IMR-90 (cell line): ENCODE results near the gene S100A13. TPM values are rescaled to one million over a fixed set of nuclear protein-coding genes. Genes with fewer than 3 reads are reported as not detected.

Source experiments
- ATAC-seq: fragments of 200-7000 bp; cut with Tn5 transposase; 2 replicates; pipeline ENCODE4 v1.9.1; 2020; ENCODE audit warnings: low read depth, mild to moderate bottlenecking, moderate library complexity
- BruUV-seq: library from RNA; stranded (reverse); fragments of 400-500 nt; replicated peaks from 2 replicates; lab custom pipeline; 2021; lab: Mats Ljungman, UMichigan
- CTCF ChIA-PET: fragments of 300-600 bp; formaldehyde crosslinking; extraction: SDS; loops from one replicate; lab custom pipeline; 2021; ENCODE audit warnings: antibody characterized with exemption; lab: Yijun Ruan, JAX
- POLR2A ChIA-PET: fragments of 300-600 bp; sonication (Branson Sonifier 250); formaldehyde crosslinking; loops from one replicate; lab custom pipeline; 2022; ENCODE audit warnings: antibody characterized with exemption; ENCODE audit not compliant: unreplicated experiment; lab: Charles Lee
- DNase-seq: peaks from one replicate; pipeline ENCODE4 v3.0.0; 2013
- H2AFZ ChIP-seq: replicated peaks from 2 replicates; pipeline ENCODE3; 2013; ENCODE audit warnings: low read length, mild to moderate bottlenecking; ENCODE audit not compliant: poor library complexity
- H2AK5ac ChIP-seq: 2 replicates; pipeline ENCODE4 v1.6.1; 2013; ENCODE audit warnings: low read depth, low read length, inconsistent platforms
- H2AK9ac ChIP-seq: replicated peaks from 2 replicates; pipeline ENCODE3; 2013; ENCODE audit warnings: mild to moderate bottlenecking, low read depth, low read length, moderate library complexity; ENCODE audit not compliant: poor library complexity
- H2BK120ac ChIP-seq: 2 replicates; pipeline ENCODE4 v1.6.1; 2013; ENCODE audit warnings: low read depth, low read length, inconsistent platforms
- H2BK15ac ChIP-seq: 3 replicates; pipeline ENCODE4 v1.6.1; 2013; ENCODE audit warnings: low read depth, low read length, inconsistent platforms
- H2BK20ac ChIP-seq: 2 replicates; pipeline ENCODE4 v1.6.1; 2013; ENCODE audit warnings: low read depth, mild to moderate bottlenecking, inconsistent platforms, low read length, moderate library complexity
- H2BK5ac ChIP-seq: 2 replicates; pipeline ENCODE4 v1.6.1; 2013; ENCODE audit warnings: mild to moderate bottlenecking, low read depth, low read length, inconsistent platforms; ENCODE audit not compliant: poor library complexity, severe bottlenecking
- H3K14ac ChIP-seq: replicated peaks from 2 replicates; pipeline ENCODE4 v1.6.1; 2013; ENCODE audit warnings: low read depth, low read length, inconsistent platforms
- H3K18ac ChIP-seq: 2 replicates; pipeline ENCODE4 v1.6.1; 2013; ENCODE audit warnings: low read depth, low read length, control low read depth
- H3K23ac ChIP-seq: 2 replicates; pipeline ENCODE4 v1.6.1; 2013; ENCODE audit warnings: low read depth, low read length, inconsistent platforms
- H3K27ac ChIP-seq: 2 replicates; pipeline ENCODE4 v1.5.1; 2013; ENCODE audit warnings: mild to moderate bottlenecking, control low read depth, low read length; ENCODE audit not compliant: insufficient read depth
- H3K27me3 ChIP-seq: 2 replicates; pipeline ENCODE4 v1.6.1; 2013; ENCODE audit warnings: low read length; ENCODE audit not compliant: control insufficient read depth, insufficient read depth
- H3K36me3 ChIP-seq: 2 replicates; pipeline ENCODE4 v1.6.1; 2013; ENCODE audit warnings: low read length, mixed read lengths; ENCODE audit not compliant: control insufficient read depth, insufficient read depth
- H3K4ac ChIP-seq: 2 replicates; pipeline ENCODE4 v1.6.1; 2013; ENCODE audit warnings: low read depth, low read length, inconsistent platforms
- H3K4me1 ChIP-seq: 2 replicates; pipeline ENCODE4 v1.6.1; 2013; ENCODE audit warnings: low read length, mixed read lengths; ENCODE audit not compliant: control insufficient read depth, insufficient read depth
- H3K4me2 ChIP-seq: 2 replicates; pipeline ENCODE4 v1.6.1; 2013; ENCODE audit warnings: low read depth, mild to moderate bottlenecking, control low read depth, low read length, moderate library complexity
- H3K4me3 ChIP-seq: 2 replicates; pipeline ENCODE4 v1.5.1; 2013; ENCODE audit warnings: low read depth, mild to moderate bottlenecking, control low read depth, low read length, moderate library complexity; ENCODE audit not compliant: insufficient read depth
- H3K56ac ChIP-seq: 2 replicates; pipeline ENCODE4 v1.6.1; 2013; ENCODE audit warnings: low read length, inconsistent platforms; ENCODE audit not compliant: insufficient read depth; ENCODE audit errors: extremely low read depth
- H3K79me1 ChIP-seq, 2 experiments: 2 replicates each; pipeline ENCODE4 v1.6.1; 2013; ENCODE audit warnings: low read length in 2 of 2, inconsistent platforms in 1 of 2, low read depth in 1 of 2
- H3K9ac ChIP-seq: 2 replicates; pipeline ENCODE4 v1.6.1; 2013; ENCODE audit warnings: low read depth, low read length, control low read depth
- H3K9me1 ChIP-seq: 2 replicates; pipeline ENCODE4 v1.6.1; 2013; ENCODE audit warnings: low read length, inconsistent platforms; ENCODE audit not compliant: insufficient read depth
- H3K9me3 ChIP-seq: 2 replicates; pipeline ENCODE4 v1.6.1; 2013; ENCODE audit warnings: low read length; ENCODE audit not compliant: control insufficient read depth, insufficient read depth
- H4K20me1 ChIP-seq: 2 replicates; pipeline ENCODE4 v1.6.1; 2013; ENCODE audit warnings: low read length, inconsistent platforms; ENCODE audit not compliant: insufficient read depth
- H4K5ac ChIP-seq: 2 replicates; pipeline ENCODE4 v1.6.1; 2013; ENCODE audit warnings: mild to moderate bottlenecking, low read depth, low read length, control low read depth
- H4K8ac ChIP-seq, 2 experiments: 2 replicates each; pipeline ENCODE4 v1.6.1; 2013; ENCODE audit warnings: low read depth in 2 of 2, low read length in 2 of 2, control low read depth in 1 of 2, inconsistent platforms in 1 of 2
- H4K91ac ChIP-seq: 2 replicates; pipeline ENCODE4 v1.6.1; 2013; ENCODE audit warnings: low read depth, low read length, inconsistent platforms; ENCODE audit not compliant: insufficient read depth
- BHLHE40 ChIP-seq: fragments of 150-350 bp; IDR thresholded peaks from 2 replicates; pipeline ENCODE4 v1.6.1; 2016; ENCODE audit warnings: mild to moderate bottlenecking, low read depth, low read length
- CEBPB ChIP-seq: IDR thresholded peaks from 2 replicates; pipeline ENCODE4 v1.6.1; 2012; ENCODE audit warnings: low read depth, low read length, improper control_type of control experiment
- CHD1 ChIP-seq: IDR thresholded peaks from 2 replicates; pipeline ENCODE4 v1.6.1; 2012; ENCODE audit warnings: low read depth, low read length, improper control_type of control experiment
- ELK1 ChIP-seq: fragments of 150-350 bp; IDR thresholded peaks from 2 replicates; pipeline ENCODE4 v1.6.1; 2016; ENCODE audit warnings: low read depth, mild to moderate bottlenecking, low read length, moderate library complexity, borderline replicate concordance
- FOS ChIP-seq: fragments of 150-350 bp; IDR thresholded peaks from 2 replicates; pipeline ENCODE4 v1.6.1; 2016; ENCODE audit warnings: low read depth, low read length
- NFE2L2 ChIP-seq: fragments of 150-350 bp; IDR thresholded peaks from 2 replicates; pipeline ENCODE4 v1.6.1; 2016; ENCODE audit warnings: low read depth, mild to moderate bottlenecking, low read length
- POLR2A ChIP-seq: IDR thresholded peaks from 2 replicates; pipeline ENCODE4 v1.6.1; 2012; ENCODE audit warnings: mild to moderate bottlenecking, low read depth, low read length
- RAD21 ChIP-seq: IDR thresholded peaks from 2 replicates; pipeline ENCODE4 v1.6.1; 2012; ENCODE audit warnings: low read length, improper control_type of control experiment
- RCOR1 ChIP-seq: IDR thresholded peaks from 2 replicates; pipeline ENCODE4 v1.6.1; 2012; ENCODE audit warnings: mild to moderate bottlenecking, low read length, improper control_type of control experiment; ENCODE audit not compliant: insufficient replicate concordance
- RFX5 ChIP-seq: IDR thresholded peaks from 2 replicates; pipeline ENCODE4 v1.8.0; 2012; ENCODE audit warnings: low read depth, mild to moderate bottlenecking, low read length, moderate library complexity
- WGBS, 2 experiments: methylation state at CpG; one replicate each; pipeline versions ENCODE4 v1.1.5 to v1.1.7; 2013; ENCODE audit warnings: missing lambda C conversion rate in 2 of 2; ENCODE audit not compliant: insufficient read length in 1 of 2; ENCODE audit errors: extremely low coverage in 2 of 2; 5-methylcytosine and 5-hydroxymethylcytosine counted together
- dilution Hi-C: fragments of 300-500 bp; cut with HindIII; formaldehyde crosslinking; loops from one replicate; pipeline ENCODE4 v1.14.3; 2018; ENCODE audit warnings: low sequenced_read_pairs; ENCODE audit not compliant: unreplicated experiment
- in situ Hi-C: fragments of 300-500 bp; cut with MboI; formaldehyde crosslinking; loops from 3 replicates; pipeline ENCODE4 v1.14.3; 2019; ENCODE audit warnings: low sequenced_read_pairs, inconsistent platforms, mixed read lengths
- intact Hi-C: fragments of 100-400 bp; cut with micrococcal nuclease; formaldehyde crosslinking; loops from 2 replicates; pipeline ENCODE4 v1.10.0; 2022
- polyA plus RNA-seq, 3 experiments: library from polyadenylated mRNA; depleted of rRNA; stranded (reverse); fragments of >200 nt; gene quantifications; 2 replicates each; pipeline ENCODE4 v1.2.3, GENCODE V29; 2012; ENCODE audit warnings: low replicate concordance in 1 of 3
- total RNA-seq: library from RNA; depleted of rRNA; stranded (reverse); fragments of >200 nt; gene quantifications from 2 replicates; pipeline ENCODE4 v1.2.3, GENCODE V29; 2012

S100A13 gene
- total and polyA plus RNA-seq, 2 of the 4 experiments (the other 2 are of a cell fraction): 122 to 468 TPM

GRCh38 chr1:153638261-153638660 lies 11.0 kb upstream of the S100A13 start:
- Histone ChIP-seq H3K4ac (no peak overlapping the region), H4K91ac (no peak overlapping the region), H4K5ac (no peak overlapping the region), H3K56ac (no peak overlapping the region), H2BK15ac (no peak overlapping the region), H3K27ac (no peak overlapping the region), H2BK20ac (no peak overlapping the region), H3K79me1 (peaks cover 47 to 72% of the 10 kb centered on the region in 2 experiments), H3K27me3 (no peaks in the 10 kb centered on the region), H2AFZ (no peak overlapping the region), H2BK120ac (no peak overlapping the region), H2AK5ac (no peak overlapping the region), H3K36me3 (peaks cover 53% of the 10 kb centered on the region), H3K4me2 (no peak overlapping the region), H3K9ac (no peak overlapping the region), H3K14ac (no peak overlapping the region), H3K18ac (no peak overlapping the region), H3K4me1 (peaks cover under 1% of the 10 kb centered on the region), H4K8ac (no peak overlapping the region), H4K20me1 (peaks cover 35% of the 10 kb centered on the region), H3K4me3 (no peak overlapping the region), H2AK9ac (no peak overlapping the region), H3K23ac (no peak overlapping the region), H3K9me1 (0 out of 2 replicates have a peak, but pooled peaks cover 5% of the 10 kb centered on the region), H3K9me3 (no peaks in the 10 kb centered on the region), H2BK5ac (no peak overlapping the region)
- in situ Hi-C loops: no loop called here
- ChIA-PET CTCF (no interaction called here), POLR2A (interaction anchor here (0.9 kb wide), 1 partner anchor 11 kb away, joined by 3 read pairs; the partner anchor contains the start of gene S100A13)
- WGBS, 2 experiments: 92% methylated on average over 6 of the region's 6 CpGs; no CpG with 5 or more reads in 1 of the 2 experiments
- TF ChIP-seq CEBPB (no peak), RAD21 (no peak), RFX5 (no peak), ELK1 (no peak), BHLHE40 (no peak), RCOR1 (no peak), FOS (no peak), NFE2L2 (no peak), POLR2A (no peak), CHD1 (no peak)
- BruUV-seq: no TSS peak
- ATAC-seq (no peak), DNase-seq (no peak)
- dilution Hi-C loops: no loop called here
- intact Hi-C loops: no loop called here
